HUDEP-2 (cell line): ENCODE data around the gene LRP8.

Experiments used
- DNase-seq, 76 experiments: peaks; one replicate each; lab custom pipeline; 2025; ENCODE audit not compliant: unreplicated experiment in 76 of 76; lab: John Stamatoyannopoulos, UW

The LRP8 gene

DNA sequence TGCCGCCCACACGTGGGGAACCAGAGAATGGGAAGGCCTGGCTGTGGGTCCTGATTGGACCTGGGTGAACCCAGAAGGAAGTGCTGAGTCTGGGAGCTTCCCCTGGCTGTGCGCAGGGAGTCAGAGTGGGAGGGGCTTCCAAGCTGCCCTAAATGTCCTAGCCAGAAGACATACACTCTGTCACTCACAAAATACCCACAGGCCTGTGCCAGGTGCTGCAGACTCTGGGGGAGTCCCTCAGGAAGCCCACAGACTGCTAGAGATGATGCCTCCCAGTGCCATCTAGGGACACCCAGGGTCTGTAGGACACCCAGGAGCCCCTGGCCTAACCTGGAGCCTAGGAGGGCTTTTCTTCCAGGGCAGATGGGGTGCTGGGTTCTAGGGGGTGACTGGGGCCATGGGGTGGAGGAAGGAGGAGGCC lies 33.7 kb upstream of the LRP8 start:
- no peak for DNase-seq

DNA sequence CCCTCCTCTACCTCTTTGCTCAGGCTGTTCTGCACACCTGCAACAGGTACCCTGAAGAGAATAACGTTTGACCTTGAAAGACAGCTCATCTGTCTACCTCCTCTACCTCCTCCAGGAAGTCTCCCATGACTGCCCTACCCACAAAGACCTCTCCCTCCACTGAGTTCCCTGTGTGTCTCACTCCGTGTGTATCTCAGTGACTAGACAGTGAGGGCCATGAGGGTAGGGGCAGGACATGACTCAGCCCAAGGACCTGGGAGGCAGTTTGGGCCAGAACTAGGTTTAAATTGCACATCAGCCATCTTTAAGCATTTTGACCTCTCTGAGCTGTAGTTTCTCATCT lies 32.0 kb upstream of the LRP8 start:
- DNase-seq = no peak

DNA sequence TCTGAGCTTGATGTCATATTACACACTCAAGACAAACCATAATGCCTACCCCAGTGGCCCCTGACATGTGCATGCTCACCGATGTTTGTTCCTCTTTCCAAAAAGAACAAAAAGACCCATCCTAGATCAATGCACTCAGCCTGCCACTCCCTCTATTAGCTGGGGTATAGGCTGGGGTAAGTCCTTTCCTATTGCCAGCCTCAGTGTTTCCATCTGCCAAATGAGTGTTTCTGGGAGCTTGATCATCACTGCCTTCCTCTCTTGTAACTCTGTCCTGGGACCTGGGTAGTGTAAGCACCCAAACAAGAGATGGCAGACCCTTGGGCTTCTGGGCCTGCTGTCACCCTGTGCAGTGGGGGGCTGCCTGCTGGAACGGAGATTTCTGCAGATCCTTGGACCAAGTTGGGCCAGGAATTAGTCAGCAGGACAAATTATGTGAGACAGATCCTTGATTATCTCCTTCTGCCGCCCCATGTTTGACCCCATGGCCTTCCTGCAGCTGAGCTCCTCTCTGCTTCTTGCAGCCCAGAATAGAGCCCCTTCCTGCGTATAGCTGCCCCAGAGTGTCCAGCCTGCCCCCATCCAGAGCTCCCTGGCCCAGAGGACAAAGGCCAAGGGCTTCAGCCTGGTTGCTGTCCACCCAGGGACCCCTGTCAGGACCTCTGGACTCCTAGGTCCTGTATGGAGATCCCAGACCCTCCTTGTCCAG lies 31.5 kb upstream of the LRP8 start:
- DNase-seq = no peak

DNA sequence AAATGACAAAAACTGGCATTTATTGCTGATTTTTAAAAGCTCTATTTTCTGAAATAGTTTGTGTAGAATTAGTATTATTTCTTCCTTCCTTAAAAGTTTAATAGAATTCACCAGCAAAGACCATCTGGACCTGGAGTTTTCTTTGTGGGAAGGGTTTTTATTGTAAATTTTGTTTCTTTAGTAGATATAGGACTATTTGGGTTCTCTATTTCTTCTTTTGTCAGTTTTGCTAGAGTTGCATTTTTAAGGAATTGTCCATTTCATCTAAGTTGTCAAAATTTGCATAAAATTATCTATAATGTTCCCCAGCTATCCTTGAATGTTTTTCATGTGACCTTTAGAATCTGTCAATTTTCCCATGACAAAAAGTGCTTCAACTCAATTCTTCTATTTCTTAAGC lies 28.8 kb upstream of the LRP8 start:
- no peak for DNase-seq

GRCh38 chr1:53354119-53354518 lies 26.2 kb upstream of the LRP8 start:
- DNase-seq = no peak

DNA sequence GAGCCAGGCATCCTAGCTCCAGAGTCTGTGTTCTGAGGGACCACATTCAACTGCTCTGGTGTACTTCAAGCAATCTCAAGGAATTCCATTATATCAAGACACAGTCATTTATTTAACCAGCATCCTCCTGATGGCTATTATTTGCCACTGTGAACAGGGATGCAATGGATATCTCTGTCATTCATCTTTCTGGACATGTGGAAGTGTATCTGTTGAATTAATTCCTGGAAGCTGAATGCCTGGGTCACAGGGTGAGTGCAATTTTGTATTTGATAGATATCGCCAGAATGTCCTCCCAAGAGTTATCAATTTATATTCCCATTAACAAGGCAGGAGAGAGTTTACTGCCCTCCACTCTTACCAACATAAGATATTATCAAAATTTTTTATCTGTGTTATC lies 24.7 kb upstream of the LRP8 start:
- DNase-seq = no peak

DNA sequence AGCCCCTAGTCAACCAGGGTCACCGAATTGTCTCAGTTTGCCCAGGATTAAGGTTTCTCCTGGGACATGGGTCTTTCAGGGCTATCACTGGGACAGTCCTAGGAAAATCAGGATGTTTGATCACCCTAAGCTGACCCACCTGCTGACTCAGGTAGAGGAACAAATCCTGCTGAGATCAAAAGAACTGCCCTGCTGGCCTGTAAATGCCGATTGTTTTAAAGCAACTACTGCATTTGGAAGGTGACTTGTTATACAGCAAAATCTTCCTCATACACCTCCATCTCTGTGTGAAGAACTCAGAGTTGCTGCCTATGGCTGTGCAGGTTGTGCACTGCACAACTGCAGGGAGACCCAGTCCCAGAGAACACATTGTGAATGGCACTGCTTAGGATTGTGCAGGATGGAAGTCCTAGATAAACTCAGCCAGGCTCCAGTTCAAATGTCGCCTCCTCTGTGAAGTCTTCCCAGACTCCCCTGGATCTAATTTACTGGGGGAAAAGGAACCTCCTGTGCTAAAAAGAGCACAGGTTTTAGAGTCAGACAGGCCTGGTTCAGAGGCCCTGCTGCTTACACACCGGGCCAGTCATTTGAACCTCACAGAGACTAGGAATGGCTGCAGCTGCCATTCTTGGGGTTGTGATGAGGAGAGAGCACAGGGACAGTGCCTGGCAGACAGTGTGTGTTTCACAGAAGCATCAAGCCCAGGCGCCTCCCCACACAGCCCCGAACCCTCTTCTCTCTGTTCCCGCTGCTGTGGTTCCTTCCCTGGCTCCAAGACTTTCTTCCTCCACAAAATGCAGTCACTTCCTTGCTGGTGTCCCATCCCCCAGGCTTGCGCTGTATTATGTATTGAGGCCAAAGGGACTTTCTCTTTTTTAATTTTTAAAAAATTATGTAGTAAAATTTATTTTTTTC lies 23.2 kb upstream of the LRP8 start:
- DNase-seq = no peak

DNA sequence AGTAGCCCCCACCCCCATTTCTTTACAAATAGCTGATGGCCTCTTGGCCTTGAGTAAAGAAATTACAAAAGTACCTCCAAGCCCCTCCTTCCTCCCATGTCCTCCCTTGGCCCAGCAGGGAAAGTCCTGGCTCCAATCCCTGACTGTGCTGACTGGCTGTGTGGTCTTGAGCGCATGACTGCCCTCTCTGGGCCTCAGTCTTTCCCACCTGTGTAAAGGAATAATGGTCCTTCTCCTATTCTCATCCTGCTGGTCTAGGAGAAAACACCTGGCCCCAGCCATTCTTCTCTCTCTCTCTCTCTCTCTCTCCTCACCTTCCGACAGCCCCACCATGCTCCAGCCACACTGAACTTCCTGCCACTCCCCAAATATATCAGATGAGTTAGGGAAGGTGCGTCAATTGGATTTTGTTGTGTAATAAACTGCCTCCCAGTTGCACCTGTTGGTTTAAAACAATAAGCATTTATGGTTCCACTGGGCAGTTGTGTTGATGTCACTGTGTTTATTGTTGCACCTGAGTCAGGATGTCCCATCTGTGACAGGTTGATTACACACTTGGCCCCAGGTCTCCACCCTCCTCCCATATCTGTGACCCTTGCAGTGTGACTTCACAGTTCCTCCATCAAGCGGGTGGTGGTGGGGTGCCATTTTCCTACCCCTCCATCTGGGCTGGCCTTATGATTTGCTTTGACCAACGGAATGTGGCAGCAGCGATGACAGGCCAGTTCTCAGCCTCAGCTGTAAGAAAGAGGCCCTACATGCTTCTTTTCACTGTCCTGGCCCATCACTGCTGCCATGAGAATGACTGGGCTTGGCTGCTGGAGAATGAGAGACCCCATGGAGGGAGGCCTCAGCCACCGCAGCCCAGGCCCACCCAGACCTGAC lies 22.3 kb upstream of the LRP8 start:
- no peak for DNase-seq

- no peak for DNase-seq
Observed at GRCh38 chr1:53349369-53349835, 21.5 kb upstream of the LRP8 start.

DNA sequence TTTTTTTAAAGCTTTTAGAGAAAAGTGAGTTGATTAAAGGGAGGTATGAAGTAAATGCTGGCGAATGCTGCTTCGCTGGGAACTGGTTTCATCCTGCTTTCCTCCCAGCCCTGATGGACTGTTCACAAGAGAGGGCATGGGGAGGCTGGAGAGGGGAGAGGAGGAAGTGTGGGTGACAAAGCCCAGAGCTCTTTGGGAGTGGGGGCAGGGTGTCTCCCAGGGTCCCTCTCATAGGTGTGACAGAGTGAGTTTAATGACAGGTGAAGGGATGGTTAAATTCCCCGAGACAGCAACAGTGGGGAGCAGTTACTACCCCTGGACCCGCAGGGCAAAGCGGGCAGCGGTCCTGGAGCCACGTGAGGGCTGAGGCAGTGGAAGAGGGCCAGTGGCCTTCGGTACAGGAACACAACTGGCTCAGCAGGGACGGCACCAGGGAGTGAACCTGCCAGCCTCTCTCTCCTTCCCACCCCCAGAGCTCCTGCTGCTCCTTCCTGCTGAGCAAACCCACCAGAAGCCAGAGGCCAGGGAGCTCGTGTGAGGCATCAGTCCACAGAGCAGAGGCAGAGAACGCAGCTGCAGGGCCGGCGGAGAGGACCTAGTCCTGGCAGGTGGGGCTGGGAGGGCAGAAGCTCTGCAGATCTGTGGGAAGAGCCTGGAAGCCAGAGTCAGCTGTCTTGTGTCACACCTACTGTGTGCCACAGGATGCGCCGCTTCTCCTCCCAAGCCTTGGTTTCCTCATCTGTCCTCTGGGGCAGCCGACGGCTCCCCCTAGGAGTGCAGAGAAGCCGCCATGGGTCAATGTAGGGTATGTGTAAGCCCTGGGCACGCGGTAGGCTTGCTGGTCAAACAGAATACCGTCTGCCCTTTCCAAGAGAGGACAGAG lies 20.9 kb upstream of the LRP8 start:
- DNase-seq = no peak

DNA sequence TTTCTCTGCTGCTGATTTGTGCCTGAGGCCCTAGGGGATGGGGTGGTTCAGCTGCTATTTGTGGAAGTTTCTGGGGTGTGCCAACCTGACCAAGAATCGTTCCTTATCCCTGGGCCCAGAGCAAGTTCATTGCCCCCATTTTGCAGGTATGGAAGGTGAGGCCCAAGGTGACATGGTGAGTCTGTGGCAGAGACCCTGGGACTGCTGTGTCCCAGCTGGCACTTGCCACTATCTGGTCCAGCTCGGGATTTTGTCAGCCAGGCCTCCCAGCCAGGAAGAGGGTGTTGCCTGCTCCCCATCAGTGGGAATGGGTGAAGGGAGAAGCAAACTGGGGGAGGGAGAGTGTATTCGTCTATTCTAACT lies 18.9 kb upstream of the LRP8 start:
- no peak for DNase-seq

DNA sequence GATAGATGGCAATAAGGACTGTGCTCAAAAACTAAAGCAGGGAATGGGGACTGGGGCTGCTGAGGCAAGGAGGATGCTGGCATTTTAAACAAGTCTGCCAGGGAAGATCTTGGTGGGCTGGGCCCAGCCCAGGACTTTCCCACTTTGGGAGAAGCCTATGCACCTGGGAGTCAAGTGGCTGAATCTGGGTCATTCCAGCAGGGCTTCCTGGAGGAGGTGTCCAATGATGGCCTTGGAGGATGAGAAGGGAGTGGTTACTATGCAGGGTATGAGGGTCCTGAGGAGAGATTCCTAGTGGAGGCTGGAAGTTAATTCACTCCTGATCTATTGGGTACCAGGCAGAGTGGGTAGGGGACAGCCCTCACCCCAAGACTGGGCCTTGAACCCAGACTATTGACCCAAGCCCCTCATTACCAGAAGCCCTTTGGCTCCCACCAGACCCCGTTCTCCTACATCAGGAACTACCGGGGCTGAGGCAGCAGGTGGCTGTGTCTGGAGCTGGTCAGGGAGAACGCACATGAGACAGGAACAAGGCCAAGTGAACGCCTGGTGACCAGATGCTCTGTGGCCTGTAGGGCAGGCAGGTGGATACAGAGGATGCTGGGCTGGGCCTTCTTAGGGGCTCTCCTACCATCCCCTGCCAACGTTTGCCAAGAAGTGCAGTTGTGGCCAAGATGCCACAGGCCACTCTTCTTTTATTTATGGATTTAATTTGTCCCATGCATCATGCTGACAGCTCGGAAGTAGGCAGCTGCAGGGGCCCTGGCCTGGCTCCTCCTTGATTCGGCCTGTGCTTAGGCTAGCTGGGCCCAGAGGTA lies 18.3 kb upstream of the LRP8 start:
- DNase-seq = no peak

- DNase-seq = no peak
Observed at GRCh38 chr1:53344921-53345838, 17.3 kb upstream of the LRP8 start.

DNA sequence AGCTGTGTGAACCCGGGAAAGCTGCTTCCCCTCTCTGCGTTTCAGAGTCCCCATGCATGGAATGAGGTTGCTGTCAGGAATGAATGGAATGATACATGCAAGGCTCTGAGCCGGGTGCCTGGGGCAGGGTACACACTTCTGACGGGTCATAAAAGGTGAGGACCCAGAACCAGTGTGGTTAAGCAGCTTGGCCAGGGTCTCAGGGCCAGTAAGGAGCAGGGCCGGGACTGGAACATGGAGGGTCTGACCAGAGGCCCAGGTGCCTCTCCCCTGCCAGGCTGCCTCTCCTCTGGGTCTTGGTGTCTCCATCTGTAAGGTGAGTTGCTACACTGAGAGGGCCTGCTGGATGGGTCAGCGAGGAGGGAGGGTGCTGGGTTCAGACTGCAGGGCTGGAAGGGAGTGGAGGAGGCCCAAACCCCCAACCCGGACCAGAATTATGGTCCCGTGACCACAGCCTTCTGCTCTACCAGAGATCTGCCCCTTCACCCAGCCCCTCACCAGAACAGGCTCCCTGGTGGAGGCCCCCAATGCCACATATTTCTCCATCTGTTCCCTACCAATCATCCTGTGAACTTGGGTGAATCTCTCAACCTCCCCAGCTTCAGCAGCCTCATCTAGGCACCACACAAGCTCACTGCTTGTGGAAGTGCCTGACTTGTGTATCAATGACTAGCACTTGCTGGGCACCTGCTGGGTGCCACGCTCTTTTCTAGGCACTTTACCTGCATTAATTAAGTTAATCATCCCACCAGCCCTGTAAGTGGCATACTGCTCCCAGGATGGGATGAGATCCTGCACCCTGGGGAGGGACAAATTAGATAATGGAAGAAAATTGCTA lies 16.2 kb upstream of the LRP8 start:
- no peak for DNase-seq

GRCh38 chr1:53342735-53343470 lies 15.0 kb upstream of the LRP8 start:
- no peak for DNase-seq

DNA sequence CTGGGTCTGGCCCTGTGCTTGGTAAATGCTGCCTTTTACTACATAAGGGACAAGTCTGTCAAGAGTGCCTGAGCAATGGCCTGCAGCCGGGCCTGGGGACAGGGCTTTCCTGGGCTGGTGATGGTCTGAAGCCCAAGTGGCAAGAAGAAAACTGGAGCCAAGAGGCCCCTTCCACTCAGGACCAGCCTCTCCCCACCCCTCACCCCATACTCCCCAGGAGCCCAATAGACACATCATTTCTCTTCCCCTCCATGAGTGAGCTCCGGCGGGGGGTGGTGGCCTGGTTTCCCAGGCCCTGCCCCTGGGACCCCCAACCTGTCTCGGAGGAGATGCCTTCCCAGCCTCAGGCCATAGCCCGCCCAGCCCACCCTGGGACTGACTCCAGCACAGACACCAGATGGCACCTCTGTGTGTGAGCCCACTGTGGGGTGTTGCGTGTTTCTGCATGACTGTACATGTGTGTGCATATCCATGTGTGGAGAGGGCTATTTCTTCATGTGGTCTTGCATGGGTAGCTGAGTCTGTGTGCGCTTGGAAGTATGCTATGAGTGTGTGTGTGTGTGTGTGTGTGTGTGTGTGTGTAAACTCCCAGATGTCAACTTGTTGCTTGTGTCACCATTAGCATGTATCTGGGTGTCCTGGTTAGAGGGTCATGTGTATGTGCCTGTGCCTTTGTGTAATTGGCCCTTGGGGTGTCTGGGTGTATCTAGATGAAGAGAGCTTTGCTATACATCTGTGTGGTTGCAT lies 14.3 kb upstream of the LRP8 start:
- no peak for DNase-seq
